ENCODE measurements around the gene TGIF1.

TGIF1 gene

DNA sequence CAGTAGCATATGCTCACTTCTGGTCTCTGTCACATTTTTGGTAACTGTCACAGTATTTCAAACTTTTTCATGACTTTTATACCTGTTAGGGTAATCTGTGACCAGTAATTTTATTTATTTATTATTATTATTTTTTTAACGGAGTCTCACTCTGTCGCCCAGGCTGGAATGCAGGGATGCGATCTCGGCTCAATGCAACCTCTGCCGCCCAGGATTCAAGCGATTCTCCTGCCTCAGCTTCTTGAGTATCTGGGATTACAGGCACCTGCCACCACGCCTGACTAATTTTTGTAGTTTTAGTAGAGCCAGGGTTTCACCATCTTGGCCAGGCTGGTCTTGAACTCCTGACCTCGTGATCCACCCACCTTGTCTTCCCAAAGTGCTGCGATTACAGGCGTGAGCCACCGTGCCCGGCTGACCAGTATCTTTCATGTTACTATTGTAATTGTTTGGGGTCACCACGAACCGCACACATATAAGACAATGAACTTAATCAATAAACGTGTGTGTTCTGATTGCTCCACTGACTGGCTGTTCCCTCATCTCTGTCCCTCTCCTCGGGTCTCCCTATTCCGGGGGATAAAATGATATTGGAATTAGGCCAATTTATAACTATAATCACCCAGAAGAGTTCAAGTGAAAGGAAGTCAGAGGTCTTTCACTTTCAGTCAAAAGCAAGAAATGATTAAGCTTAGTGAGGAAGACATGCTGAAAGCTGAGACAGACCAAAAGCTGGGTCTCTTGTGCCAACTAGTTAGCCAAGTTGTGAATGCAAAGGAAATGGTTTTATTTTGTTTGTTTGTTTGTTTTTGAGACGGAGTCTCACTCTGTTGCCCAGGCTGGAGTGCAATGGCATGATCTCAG lies 22.9 kb downstream of the TGIF1 start:
- H3K4me2 ChIP-seq (ENCODE audit: low read length) = no peak overlapping the region
- no peaks in the 10 kb centered on the region for H3K79me2 ChIP-seq (ENCODE audit: control insufficient read depth, low read length)
- H3K27me3 ChIP-seq (ENCODE audit: control insufficient read depth, low read length) = no peaks in the 10 kb centered on the region
- TF ChIP-seq, protein P1, sequence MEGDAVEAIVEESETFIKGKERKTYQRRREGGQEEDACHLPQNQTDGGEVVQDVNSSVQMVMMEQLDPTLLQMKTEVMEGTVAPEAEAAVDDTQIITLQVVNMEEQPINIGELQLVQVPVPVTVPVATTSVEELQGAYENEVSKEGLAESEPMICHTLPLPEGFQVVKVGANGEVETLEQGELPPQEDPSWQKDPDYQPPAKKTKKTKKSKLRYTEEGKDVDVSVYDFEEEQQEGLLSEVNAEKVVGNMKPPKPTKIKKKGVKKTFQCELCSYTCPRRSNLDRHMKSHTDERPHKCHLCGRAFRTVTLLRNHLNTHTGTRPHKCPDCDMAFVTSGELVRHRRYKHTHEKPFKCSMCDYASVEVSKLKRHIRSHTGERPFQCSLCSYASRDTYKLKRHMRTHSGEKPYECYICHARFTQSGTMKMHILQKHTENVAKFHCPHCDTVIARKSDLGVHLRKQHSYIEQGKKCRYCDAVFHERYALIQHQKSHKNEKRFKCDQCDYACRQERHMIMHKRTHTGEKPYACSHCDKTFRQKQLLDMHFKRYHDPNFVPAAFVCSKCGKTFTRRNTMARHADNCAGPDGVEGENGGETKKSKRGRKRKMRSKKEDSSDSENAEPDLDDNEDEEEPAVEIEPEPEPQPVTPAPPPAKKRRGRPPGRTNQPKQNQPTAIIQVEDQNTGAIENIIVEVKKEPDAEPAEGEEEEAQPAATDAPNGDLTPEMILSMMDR (IDR thresholded peaks at IDR 0.05; ENCODE audit: low read depth, low read length, poor library complexity, severe bottlenecking) = no peak
- TF ChIP-seq EZH2phosphoT487 (IDR thresholded peaks at IDR 0.05; ENCODE audit: borderline replicate concordance, low read length) = no peak
- no peaks in the 10 kb centered on the region for H3K9me2 ChIP-seq (replicated peaks; ENCODE audit: control insufficient read depth, low read length)
- H4K20me1 ChIP-seq (ENCODE audit: control insufficient read depth, insufficient read depth, low read depth, low read length) = no peaks in the 10 kb centered on the region
- H3K27ac ChIP-seq (ENCODE audit: low read depth, low read length) = no peak overlapping the region
- H3K4me3 ChIP-seq (ENCODE audit: low read length) = no peak overlapping the region
- no peaks in the 10 kb centered on the region for H3K9me3 ChIP-seq (ENCODE audit: control insufficient read depth, insufficient read depth, low read length)
- H3K4me1 ChIP-seq (ENCODE audit: control insufficient read depth, low read length) = no peaks in the 10 kb centered on the region
- no peaks in the 10 kb centered on the region for H3K36me3 ChIP-seq (ENCODE audit: control insufficient read depth, low read length)
- no peaks in the 10 kb centered on the region for H3F3A ChIP-seq (ENCODE audit: control insufficient read depth, insufficient read depth)

DNA sequence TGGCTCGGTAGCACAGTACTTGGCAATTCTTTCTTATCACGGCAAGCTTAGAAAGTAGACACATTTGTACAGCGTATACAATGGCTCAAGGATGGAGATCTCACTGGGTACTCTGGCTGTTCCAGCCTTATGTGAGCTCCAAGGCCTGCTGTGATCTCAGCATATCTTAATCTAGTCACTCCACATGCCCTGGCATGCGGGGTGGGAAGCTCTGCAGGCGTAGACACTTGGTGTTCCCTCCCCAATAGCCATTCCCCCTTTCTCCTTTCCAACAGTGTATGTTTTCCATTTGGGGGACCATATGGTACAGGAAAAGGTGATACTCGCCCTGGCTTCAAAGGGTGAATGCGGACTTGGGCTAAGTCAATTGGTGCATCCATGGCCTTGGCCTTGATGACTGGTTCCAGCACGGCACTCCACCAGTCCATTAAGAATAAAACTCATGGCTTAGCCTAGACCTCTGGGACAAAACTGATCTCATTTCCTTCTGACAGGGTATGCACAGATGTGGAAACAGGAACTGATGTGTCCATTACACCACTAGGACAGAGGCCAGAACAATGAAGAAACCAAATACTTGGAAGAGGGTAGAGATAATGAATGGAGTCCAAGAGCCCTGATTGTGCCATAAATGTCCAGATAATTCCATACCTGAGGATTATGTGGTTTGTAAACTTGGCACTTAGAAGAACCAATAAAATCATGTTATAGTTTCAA lies 28.4 kb downstream of the TGIF1 start:
- no peak overlapping the region for H3K4me3 ChIP-seq (ENCODE audit: low read length)
- no peaks in the 10 kb centered on the region for H3K27me3 ChIP-seq (ENCODE audit: control insufficient read depth, low read length)
- TF ChIP-seq, protein P1 (IDR thresholded peaks at IDR 0.05; ENCODE audit: low read depth, low read length, poor library complexity, severe bottlenecking) = no peak
- TF ChIP-seq EZH2phosphoT487 (IDR thresholded peaks at IDR 0.05; ENCODE audit: borderline replicate concordance, low read length) = no peak
- no peaks in the 10 kb centered on the region for H3K79me2 ChIP-seq (ENCODE audit: control insufficient read depth, low read length)
- H3K4me2 ChIP-seq (ENCODE audit: low read length) = no peak overlapping the region
- no peaks in the 10 kb centered on the region for H3F3A ChIP-seq (ENCODE audit: control insufficient read depth, insufficient read depth)
- H3K4me1 ChIP-seq (ENCODE audit: control insufficient read depth, low read length) = no peaks in the 10 kb centered on the region
- no peaks in the 10 kb centered on the region for H3K36me3 ChIP-seq (ENCODE audit: control insufficient read depth, low read length)
- H3K9me2 ChIP-seq (replicated peaks; ENCODE audit: control insufficient read depth, low read length) = no peaks in the 10 kb centered on the region
- no peaks in the 10 kb centered on the region for H4K20me1 ChIP-seq (ENCODE audit: control insufficient read depth, insufficient read depth, low read depth, low read length)
- H3K27ac ChIP-seq (ENCODE audit: low read depth, low read length) = no peak overlapping the region
- H3K9me3 ChIP-seq (ENCODE audit: control insufficient read depth, insufficient read depth, low read length) = no peaks in the 10 kb centered on the region

DNA sequence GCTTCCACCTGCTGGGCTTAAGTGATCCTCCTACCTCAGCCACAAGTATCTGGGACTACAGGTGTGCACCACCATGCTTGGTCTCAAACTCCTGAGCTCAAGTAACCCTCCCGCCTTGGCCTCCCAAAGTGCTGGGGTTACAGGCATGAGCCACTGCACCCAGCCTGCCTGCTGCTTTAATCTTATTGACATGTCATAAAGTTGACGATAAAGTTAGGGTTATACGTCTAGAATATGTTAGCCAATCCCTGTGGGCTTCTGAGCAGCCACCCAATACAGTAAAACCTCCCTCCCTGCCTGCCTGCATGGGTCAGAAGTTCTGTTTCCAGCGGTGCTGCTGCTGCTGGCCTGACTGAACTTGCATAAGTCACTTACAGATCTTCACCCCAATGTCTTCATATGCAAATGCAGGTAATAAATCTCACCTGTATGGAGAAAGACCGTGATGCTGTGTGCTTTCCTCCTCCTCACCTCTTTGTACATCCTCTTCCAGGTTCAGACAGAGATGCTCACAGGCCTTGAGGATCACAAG lies 30.1 kb downstream of the TGIF1 start:
- Histone ChIP-seq H3K9me2 (replicated peaks; ENCODE audit: control insufficient read depth, low read length) (no peaks in the 10 kb centered on the region), H3K27ac (ENCODE audit: low read depth, low read length) (no peak overlapping the region), H3K79me2 (ENCODE audit: control insufficient read depth, low read length) (no peaks in the 10 kb centered on the region), H3K4me3 (ENCODE audit: low read length) (no peak overlapping the region), H3K36me3 (ENCODE audit: control insufficient read depth, low read length) (no peaks in the 10 kb centered on the region), H3K4me2 (ENCODE audit: low read length) (no peak overlapping the region), H3K4me1 (ENCODE audit: control insufficient read depth, low read length) (no peaks in the 10 kb centered on the region), H3K27me3 (ENCODE audit: control insufficient read depth, low read length) (no peaks in the 10 kb centered on the region), H3K9me3 (ENCODE audit: control insufficient read depth, insufficient read depth, low read length) (no peaks in the 10 kb centered on the region), H4K20me1 (ENCODE audit: control insufficient read depth, insufficient read depth, low read depth, low read length) (no peaks in the 10 kb centered on the region), H3F3A (ENCODE audit: control insufficient read depth, insufficient read depth) (no peaks in the 10 kb centered on the region)
- no peak for TF ChIP-seq EZH2phosphoT487 (IDR thresholded peaks at IDR 0.05; ENCODE audit: borderline replicate concordance, low read length)
- TF ChIP-seq, protein P1 (IDR thresholded peaks at IDR 0.05; ENCODE audit: low read depth, low read length, poor library complexity, severe bottlenecking) = no peak
